ENCODE data around the gene PRDM16. TPM values are rescaled to one million over a fixed set of nuclear protein-coding genes. Genes with fewer than 3 reads are reported as not detected.

The PRDM16 gene
- total and polyA plus RNA-seq, 2 of the 13 experiments (the other 11 are each of a cell fraction or from before 2014, with no cell fraction given), result 0.15 to 0.81 TPM

DNA sequence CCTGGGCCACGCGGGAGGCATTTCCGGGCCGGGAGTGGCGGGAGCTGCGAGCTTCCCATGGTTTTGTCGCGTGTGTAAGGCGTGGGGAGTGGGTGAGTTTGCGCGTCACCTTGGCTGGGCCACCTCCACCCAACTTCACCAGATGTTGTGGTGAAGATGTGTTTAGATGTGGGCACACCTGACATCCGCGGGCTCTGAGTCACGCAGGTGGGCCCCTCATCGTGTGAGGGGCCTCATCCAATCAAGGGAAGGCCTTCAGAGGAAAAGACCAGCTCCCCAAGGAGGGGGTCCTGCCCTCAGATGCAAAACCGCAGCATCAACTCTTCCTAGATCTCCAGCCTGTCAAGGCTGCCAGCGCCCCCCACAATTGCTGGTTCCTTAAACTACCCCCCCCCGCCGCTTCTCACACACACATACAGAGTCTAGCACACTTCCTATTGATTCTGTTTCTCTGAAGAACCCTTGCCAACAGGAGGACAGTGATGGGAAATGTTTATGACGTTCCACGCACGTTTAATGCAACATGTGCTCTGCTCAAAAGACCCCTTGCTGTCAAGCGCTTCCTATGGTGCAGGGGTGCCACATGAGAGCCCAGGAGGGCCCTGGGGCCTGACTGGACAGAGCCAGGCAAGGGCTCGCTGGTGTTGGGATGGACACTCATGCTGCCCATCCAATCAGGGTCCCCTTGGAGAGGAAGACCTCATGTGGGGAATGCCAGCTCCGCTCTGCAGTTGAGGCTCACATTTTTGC, 35.8 kb upstream of the PRDM16 start:
- TF ChIP-seq, protein P1, sequence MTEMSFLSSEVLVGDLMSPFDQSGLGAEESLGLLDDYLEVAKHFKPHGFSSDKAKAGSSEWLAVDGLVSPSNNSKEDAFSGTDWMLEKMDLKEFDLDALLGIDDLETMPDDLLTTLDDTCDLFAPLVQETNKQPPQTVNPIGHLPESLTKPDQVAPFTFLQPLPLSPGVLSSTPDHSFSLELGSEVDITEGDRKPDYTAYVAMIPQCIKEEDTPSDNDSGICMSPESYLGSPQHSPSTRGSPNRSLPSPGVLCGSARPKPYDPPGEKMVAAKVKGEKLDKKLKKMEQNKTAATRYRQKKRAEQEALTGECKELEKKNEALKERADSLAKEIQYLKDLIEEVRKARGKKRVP (CRISPR knock-in tag; IDR thresholded peaks at IDR 0.05), result no peak
- TF ChIP-seq ZNF180 (CRISPR knock-in tag; IDR thresholded peaks at IDR 0.05; ENCODE audit: borderline replicate concordance, low read depth) (no peak), GTF3A (CRISPR knock-in tag; conservative IDR thresholded peaks at IDR 0.05) (no peak), TEAD3 (CRISPR knock-in tag; optimal IDR thresholded peaks at IDR 0.05; ENCODE audit: borderline replicate concordance) (no peak), TBL1XR1 (IDR thresholded peaks at IDR 0.05; ENCODE audit: borderline replicate concordance, low read length, partially characterized antibody) (no peak), CCAR2 (optimal IDR thresholded peaks at IDR 0.05; ENCODE audit: low read depth, low read length) (no peak), SRSF9 (IDR thresholded peaks at IDR 0.05; ENCODE audit: borderline replicate concordance, insufficient read depth, low read depth, low read length, poor library complexity, severe bottlenecking) (no peak), ZNF30 (CRISPR knock-in tag; IDR thresholded peaks at IDR 0.05) (no peak), ONECUT2 (CRISPR knock-in tag; IDR thresholded peaks at IDR 0.05) (no peak), ATF7-NPFF (CRISPR knock-in tag; IDR thresholded peaks at IDR 0.05; ENCODE audit: low read depth) (no peak), FOSL2 (CRISPR knock-in tag; IDR thresholded peaks at IDR 0.05) (no peak)
- TF ChIP-seq, protein P2, sequence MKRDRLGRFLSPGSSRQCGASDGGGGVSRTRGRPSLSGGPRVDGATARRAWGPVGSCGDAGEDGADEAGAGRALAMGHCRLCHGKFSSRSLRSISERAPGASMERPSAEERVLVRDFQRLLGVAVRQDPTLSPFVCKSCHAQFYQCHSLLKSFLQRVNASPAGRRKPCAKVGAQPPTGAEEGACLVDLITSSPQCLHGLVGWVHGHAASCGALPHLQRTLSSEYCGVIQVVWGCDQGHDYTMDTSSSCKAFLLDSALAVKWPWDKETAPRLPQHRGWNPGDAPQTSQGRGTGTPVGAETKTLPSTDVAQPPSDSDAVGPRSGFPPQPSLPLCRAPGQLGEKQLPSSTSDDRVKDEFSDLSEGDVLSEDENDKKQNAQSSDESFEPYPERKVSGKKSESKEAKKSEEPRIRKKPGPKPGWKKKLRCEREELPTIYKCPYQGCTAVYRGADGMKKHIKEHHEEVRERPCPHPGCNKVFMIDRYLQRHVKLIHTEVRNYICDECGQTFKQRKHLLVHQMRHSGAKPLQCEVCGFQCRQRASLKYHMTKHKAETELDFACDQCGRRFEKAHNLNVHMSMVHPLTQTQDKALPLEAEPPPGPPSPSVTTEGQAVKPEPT (CRISPR knock-in tag; IDR thresholded peaks at IDR 0.05; ENCODE audit: low read depth), result no peak
- TF ChIP-seq, protein P3, sequence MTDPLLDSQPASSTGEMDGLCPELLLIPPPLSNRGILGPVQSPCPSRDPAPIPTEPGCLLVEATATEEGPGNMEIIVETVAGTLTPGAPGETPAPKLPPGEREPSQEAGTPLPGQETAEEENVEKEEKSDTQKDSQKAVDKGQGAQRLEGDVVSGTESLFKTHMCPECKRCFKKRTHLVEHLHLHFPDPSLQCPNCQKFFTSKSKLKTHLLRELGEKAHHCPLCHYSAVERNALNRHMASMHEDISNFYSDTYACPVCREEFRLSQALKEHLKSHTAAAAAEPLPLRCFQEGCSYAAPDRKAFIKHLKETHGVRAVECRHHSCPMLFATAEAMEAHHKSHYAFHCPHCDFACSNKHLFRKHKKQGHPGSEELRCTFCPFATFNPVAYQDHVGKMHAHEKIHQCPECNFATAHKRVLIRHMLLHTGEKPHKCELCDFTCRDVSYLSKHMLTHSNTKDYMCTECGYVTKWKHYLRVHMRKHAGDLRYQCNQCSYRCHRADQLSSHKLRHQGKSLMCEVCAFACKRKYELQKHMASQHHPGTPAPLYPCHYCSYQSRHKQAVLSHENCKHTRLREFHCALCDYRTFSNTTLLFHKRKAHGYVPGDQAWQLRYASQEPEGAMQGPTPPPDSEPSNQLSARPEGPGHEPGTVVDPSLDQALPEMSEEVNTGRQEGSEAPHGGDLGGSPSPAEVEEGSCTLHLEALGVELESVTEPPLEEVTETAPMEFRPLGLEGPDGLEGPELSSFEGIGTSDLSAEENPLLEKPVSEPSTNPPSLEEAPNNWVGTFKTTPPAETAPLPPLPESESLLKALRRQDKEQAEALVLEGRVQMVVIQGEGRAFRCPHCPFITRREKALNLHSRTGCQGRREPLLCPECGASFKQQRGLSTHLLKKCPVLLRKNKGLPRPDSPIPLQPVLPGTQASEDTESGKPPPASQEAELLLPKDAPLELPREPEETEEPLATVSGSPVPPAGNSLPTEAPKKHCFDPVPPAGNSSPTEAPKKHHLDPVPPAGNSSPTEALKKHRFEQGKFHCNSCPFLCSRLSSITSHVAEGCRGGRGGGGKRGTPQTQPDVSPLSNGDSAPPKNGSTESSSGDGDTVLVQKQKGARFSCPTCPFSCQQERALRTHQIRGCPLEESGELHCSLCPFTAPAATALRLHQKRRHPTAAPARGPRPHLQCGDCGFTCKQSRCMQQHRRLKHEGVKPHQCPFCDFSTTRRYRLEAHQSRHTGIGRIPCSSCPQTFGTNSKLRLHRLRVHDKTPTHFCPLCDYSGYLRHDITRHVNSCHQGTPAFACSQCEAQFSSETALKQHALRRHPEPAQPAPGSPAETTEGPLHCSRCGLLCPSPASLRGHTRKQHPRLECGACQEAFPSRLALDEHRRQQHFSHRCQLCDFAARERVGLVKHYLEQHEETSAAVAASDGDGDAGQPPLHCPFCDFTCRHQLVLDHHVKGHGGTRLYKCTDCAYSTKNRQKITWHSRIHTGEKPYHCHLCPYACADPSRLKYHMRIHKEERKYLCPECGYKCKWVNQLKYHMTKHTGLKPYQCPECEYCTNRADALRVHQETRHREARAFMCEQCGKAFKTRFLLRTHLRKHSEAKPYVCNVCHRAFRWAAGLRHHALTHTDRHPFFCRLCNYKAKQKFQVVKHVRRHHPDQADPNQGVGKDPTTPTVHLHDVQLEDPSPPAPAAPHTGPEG (CRISPR knock-in tag; IDR thresholded peaks at IDR 0.05), result no peak
- BruUV-seq (replicated peaks), result no TSS peak
- POLR2A ChIA-PET, result no interaction called here
- H3K27ac ChIP-seq (ENCODE audit: extremely low read length, insufficient read depth, low read length), result no peak overlapping the region
- no peaks in the 10 kb centered on the region for H3K79me2 ChIP-seq (ENCODE audit: insufficient read depth, low read length)
- H4K20me1 ChIP-seq (ENCODE audit: insufficient read depth, low read length), result 0 out of 2 replicates have a peak, but pooled peaks cover 4% of the 10 kb centered on the region
- no peaks in the 10 kb centered on the region for H3K9me3 ChIP-seq (ENCODE audit: low read length)
- H3K27me3 ChIP-seq (ENCODE audit: control insufficient read depth in 1 of 2, insufficient read depth in 2 of 2, low read length in 2 of 2), result peaks cover 21 to 94% of the 10 kb centered on the region in 2 experiments
- H3K36me3 ChIP-seq (replicated peaks in 1 of 2; ENCODE audit: control insufficient read depth in 1 of 2, insufficient read depth in 2 of 2, low read length in 2 of 2), result no peaks in the 10 kb centered on the region
- intact Hi-C loops (cut with micrococcal nuclease; ENCODE audit: unreplicated experiment), result no loop called here
- H3K9ac ChIP-seq (ENCODE audit: insufficient read depth, low read depth, low read length), result no peak overlapping the region
- ATAC-seq, result no peak
- no peak for FAIRE-seq
- no peak overlapping the region for H3K4me3 ChIP-seq (replicated peaks in 1 of 3; ENCODE audit: insufficient read depth in 1 of 3, low read depth in 2 of 3, low read length in 3 of 3)
- H3K4me1 ChIP-seq (ENCODE audit: insufficient read depth, low read length), result no peaks in the 10 kb centered on the region
- in situ Hi-C loops (cut with HindIII; ENCODE audit: extremely low pct_ligation_motif_present, low pct_unique_long_range_greater_than_20kb), result no loop called here
- H3K4me2 ChIP-seq (ENCODE audit: low read depth, low read length), result no peak overlapping the region
- no peak overlapping the region for H2AFZ ChIP-seq (ENCODE audit: low read length)
- CTCF ChIA-PET (ENCODE audit: low intra/inter-chr PET ratio, low total read pairs), result no interaction called here
- DNase-seq (ENCODE audit: low spot score), result no peak
- 3% methylated on average over 6 of the region's 25 CpGs for WGBS (ENCODE audit: low lambda C conversion rate)
